GM18507 (cell line): Measurements from ENCODE around the gene AJAP1.

Source experiments
- DNase-seq: peaks from one replicate; pipeline ENCODE4 v3.0.0; 2011; ENCODE audit warnings: low read depth; ENCODE audit not compliant: insufficient read length; ENCODE audit errors: extremely low spot score
- FAIRE-seq: peaks from 2 replicates; lab custom pipeline; 2011; peaks lifted over from hg19 to GRCh38; lab: Jason Lieb, UNC

Gene AJAP1

GRCh38 chr1:4723106-4723505 lies 68.7 kb downstream of the AJAP1 start:
- DNase-seq: no peak
- FAIRE-seq: no peak

- FAIRE-seq (no peak), DNase-seq (no peak)
These were observed 69.6 kb downstream of the AJAP1 start for GRCh38 chr1:4724001-4724400.

- FAIRE-seq: no peak
- no peak for DNase-seq
These were observed 70.4 kb downstream of the AJAP1 start for GRCh38 chr1:4724695-4725250.

GRCh38 chr1:4725416-4725815 lies 71.0 kb downstream of the AJAP1 start:
- no peak for DNase-seq
- no peak for FAIRE-seq

GRCh38 chr1:4726620-4727341 lies 72.4 kb downstream of the AJAP1 start:
- no peak for DNase-seq
- no peak for FAIRE-seq

- DNase-seq: no peak
- FAIRE-seq: no peak
These were observed 74.1 kb downstream of the AJAP1 start for GRCh38 chr1:4728319-4729089.

GRCh38 chr1:4729090-4729471 lies 74.7 kb downstream of the AJAP1 start:
- DNase-seq (no peak), FAIRE-seq (no peak)

GRCh38 chr1:4730078-4730477 lies 75.7 kb downstream of the AJAP1 start:
- FAIRE-seq (no peak), DNase-seq (no peak)

- no peak for FAIRE-seq
- DNase-seq: no peak
These were observed 79.2 kb downstream of the AJAP1 start for GRCh38 chr1:4733446-4734177.

- FAIRE-seq (no peak), DNase-seq (no peak)
These were observed 79.8 kb downstream of the AJAP1 start for GRCh38 chr1:4734219-4734618.

GRCh38 chr1:4734791-4735190 lies 80.4 kb downstream of the AJAP1 start:
- FAIRE-seq: no peak
- no peak for DNase-seq

- no peak for FAIRE-seq
- DNase-seq: no peak
These were observed 81.8 kb downstream of the AJAP1 start for GRCh38 chr1:4736254-4736653.

GRCh38 chr1:4741876-4742423 lies 87.5 kb downstream of the AJAP1 start:
- FAIRE-seq (no peak), DNase-seq (no peak)

GRCh38 chr1:4743978-4744750 lies 89.8 kb downstream of the AJAP1 start:
- DNase-seq: no peak
- no peak for FAIRE-seq

GRCh38 chr1:4745560-4745959 lies 91.2 kb downstream of the AJAP1 start:
- DNase-seq (no peak), FAIRE-seq (no peak)

GRCh38 chr1:4749406-4749805 lies 95.0 kb downstream of the AJAP1 start:
- FAIRE-seq: no peak
- DNase-seq: no peak

- DNase-seq (no peak), FAIRE-seq (no peak)
These were observed 95.8 kb downstream of the AJAP1 start for GRCh38 chr1:4750177-4750576.

GRCh38 chr1:4752059-4752458 lies 97.7 kb downstream of the AJAP1 start:
- no peak for FAIRE-seq
- DNase-seq: no peak

GRCh38 chr1:4754816-4755215 lies 100.4 kb downstream of the AJAP1 start:
- FAIRE-seq: no peak
- no peak for DNase-seq
